Measurements from ENCODE around the gene PPAN.

The PPAN gene

DNA sequence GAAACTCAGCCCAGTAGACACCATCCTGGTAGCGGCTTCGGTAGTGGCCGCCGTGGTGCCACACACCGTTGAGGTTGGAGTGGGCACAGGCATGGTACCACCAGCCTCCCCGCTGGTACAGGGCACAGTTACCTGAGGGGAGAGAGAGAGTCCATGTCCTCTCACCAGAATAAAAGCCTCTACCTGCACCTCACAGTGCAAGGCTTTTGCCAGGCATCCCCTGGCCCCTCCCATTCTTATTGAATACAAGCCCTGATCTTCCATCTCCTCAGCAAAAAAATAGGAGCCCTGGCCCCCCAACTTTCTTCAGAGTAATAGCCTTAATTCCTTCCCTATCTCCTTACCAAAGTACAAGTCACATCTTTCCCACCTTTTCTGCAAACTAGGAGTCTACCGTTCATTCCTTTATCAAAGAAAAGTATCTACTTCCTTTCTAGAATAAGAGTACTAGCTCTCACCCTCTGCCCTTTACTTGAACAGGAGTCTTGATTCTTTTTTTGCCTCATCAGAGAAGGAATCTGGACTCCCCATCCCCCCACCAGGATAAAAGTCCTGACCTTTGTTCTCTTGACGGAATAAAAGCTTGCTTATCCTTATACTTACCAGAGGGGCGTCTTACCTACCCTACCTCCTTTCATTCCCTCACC, 13.4 kb upstream of the PPAN start:
- DNase-seq (ENCODE audit: low read depth): no peak

GRCh38 chr19:10093295-10094186, 12.6 kb upstream of the PPAN start:
- DNase-seq (ENCODE audit: low read depth): no peak

- DNase-seq (ENCODE audit: low read depth): no peak
Measured at GRCh38 chr19:10095622-10095947, 10.6 kb upstream of the PPAN start.

DNA sequence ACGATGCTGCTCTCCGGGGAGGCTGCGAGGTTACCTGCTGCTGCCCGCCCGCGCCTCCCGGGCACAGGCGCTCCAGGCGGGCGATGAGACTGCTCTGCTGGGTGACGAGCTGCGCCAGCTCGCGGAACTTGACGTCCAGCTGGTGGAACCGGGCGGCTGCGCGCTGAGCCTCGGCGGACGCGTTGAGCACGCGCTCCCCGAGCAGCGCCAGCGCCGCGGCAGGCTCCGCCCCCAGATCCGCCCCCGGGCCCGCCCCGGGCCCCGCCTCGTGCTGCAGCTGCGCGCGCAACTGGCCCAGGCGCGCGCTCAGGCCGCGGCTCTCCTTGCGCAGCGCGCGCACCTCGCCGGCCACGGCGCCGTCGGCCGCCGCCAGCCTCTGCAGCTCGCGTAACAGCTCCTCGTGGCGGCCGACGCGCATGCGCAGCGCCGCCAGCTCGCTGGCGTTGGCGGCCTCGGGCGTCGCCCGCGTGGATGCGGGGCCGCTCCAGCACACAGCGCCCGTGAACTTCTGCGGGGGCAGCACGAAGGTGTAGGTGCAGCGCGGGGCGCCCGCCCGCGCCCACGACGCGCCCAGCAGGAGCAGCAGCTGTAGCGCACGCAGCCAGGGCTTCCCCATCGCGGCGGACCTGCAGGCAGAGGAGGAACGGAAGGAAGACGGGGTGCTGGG, 10.1 kb upstream of the PPAN start:
- DNase-seq (ENCODE audit: low read depth): peak; percentile 75

DNA sequence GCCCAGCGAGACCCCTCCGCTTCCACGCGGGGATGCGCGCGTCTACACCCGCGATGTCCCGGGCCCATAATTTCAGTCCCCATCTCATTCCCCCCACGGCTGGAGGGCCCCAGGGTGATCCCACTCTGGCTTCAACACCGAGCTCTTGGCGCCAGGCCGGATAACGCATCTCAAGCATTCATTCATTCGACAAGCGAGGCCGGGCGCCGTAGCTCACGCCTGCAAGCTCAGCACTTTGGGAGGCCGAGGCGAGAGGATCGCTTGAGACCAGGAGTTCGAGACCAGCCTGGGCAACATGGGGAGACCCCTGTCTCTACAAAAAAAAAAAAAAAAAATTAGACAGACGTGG, 9.6 kb upstream of the PPAN start:
- DNase-seq (ENCODE audit: low read depth): no peak

DNA sequence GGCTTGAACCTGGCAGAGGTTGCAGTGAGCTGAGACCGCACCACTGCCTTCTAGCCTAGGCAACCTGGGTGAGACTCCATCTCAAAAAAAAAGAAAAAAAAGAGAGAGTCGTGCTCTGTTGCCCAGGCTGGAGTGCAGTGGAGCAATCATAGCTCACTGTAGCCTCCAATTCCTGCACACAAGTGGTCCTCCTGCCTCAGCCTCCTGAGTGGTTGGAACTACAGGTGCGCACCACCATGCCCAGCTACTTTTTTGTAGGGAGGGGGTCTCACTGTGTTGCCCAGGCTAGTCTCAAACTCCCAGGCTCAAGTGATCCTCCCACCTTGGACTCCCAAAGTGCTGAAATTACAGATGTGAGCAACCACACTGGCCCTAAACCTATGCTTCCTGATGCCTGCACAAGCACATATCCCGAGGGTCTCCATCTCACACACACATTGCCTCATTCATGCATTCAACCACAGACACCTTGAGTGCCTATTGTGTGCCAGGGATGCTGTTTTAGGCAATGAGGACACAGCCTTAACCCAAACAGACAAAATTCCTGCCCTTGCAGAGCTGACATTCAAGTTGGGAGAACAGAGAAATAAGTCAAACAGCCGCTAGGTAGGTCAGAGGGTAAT, 5.9 kb upstream of the PPAN start:
- DNase-seq (ENCODE audit: low read depth): no peak

DNA sequence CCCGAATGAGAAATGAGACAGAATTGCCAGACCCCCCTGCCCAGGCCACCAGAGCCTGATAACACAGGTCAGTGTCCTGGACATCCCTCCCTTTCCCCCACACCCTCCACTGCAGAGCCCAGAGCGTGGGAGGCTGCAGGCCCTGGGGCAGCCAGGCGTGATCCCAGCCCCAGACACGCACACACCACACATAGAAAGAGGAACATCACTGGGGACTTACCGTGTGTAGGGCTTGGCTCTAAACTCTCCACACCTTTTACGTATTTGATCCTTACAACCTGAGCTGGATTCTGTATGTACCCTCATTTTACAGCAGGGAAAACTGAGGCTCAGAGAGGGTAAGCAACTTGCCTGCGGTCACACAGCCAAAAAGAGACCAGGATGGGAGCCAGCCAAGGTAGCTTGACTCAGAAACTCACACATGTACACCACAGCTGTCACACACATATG, 3.4 kb upstream of the PPAN start:
- no peak for DNase-seq (ENCODE audit: low read depth)

GRCh38 chr19:10104130-10104513, 2.0 kb upstream of the PPAN start:
- DNase-seq (ENCODE audit: low read depth): no peak

- no peak for DNase-seq (ENCODE audit: low read depth)
Measured at GRCh38 chr19:10104665-10105508, 1.3 kb upstream of the PPAN start.

DNA sequence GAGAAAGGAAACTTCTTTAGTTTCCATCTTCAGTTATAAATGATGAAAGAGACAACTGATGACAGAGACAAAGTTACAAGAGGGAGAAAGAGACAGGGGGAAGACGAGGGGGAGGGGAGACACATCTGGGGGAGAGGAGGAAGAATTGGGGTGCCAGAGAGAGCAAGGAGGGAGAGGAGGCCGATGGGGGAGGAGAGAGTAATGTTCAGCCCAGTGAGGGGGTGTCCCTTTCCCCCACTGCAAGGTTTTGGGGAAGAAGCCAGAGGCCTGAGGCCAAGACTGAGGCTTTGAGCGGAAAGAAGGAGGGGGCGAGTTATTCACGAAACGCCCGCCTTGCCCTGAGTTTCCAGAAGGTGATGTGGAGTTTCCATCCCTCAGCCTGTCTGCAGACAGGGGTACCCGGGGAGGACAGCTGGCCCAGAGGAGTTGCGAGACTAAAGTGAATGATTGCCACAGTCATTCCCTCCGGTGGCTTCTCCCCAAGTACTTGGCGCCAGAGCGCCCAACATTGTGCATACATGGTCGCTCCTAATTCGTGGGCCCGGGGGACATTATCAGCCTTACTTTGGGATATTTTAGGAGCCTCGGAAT, 558 bp upstream of the PPAN start:
- DNase-seq (ENCODE audit: low read depth): no peak

DNA sequence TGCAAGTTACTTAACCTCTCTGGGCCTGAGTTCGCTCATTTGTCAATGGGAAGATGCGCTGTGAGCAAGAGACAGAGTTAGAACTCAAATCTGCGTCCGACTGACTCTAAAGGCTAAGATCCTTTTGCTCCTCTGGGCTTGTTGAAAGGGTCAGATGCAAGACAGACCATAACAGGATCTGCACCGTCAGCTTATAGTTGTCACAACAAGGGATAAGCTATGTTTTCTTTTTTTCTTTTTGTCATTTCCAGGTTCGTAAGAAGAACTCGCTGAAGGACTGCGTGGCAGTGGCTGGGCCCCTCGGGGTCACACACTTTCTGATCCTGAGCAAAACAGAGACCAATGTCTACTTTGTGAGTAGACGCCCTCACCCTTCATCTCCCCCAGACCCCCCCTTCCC, 1.1 kb downstream of the PPAN start:
- no peak for DNase-seq (ENCODE audit: low read depth)

DNA sequence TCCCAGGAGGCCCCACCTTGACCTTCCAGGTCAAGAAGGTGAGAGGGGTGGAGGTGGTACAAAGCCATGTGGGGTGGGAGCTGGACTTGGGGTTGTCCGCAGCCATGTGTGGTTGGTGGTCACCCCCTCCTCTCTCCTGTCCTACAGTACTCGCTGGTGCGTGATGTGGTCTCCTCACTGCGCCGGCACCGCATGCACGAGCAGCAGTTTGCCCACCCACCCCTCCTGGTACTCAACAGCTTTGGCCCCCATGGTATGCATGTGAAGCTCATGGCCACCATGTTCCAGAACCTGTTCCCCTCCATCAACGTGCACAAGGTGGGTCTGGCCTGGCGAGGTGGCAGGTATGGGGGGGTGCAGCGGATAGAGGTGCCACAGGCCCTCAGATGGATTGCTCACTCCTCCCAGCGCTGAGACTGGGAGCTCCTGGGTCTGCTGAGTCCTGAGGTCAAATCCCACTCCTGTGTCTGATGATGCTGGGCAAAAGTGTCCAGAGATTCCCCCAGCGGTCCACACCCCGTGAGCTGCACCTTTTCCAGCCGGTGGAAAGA, 1.7 kb downstream of the PPAN start:
- DNase-seq (ENCODE audit: low read depth): no peak

DNA sequence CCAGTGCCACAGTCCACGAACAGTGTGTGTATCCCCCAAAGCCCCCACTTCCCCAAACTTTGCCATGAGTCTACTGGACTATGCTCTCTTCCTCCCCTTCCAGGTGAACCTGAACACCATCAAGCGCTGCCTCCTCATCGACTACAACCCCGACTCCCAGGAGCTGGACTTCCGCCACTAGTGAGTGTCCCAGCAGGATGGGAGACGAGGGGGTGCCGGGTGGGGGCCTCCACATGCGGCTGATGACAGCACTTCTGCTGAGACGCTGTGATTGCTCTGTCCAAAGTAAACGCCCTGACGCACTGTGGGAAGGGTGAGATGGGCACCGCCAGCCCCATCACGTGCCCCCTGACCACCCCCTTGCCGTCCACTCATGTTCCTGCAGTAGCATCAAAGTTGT, 3.4 kb downstream of the PPAN start:
- no peak for DNase-seq (ENCODE audit: low read depth)

DNA sequence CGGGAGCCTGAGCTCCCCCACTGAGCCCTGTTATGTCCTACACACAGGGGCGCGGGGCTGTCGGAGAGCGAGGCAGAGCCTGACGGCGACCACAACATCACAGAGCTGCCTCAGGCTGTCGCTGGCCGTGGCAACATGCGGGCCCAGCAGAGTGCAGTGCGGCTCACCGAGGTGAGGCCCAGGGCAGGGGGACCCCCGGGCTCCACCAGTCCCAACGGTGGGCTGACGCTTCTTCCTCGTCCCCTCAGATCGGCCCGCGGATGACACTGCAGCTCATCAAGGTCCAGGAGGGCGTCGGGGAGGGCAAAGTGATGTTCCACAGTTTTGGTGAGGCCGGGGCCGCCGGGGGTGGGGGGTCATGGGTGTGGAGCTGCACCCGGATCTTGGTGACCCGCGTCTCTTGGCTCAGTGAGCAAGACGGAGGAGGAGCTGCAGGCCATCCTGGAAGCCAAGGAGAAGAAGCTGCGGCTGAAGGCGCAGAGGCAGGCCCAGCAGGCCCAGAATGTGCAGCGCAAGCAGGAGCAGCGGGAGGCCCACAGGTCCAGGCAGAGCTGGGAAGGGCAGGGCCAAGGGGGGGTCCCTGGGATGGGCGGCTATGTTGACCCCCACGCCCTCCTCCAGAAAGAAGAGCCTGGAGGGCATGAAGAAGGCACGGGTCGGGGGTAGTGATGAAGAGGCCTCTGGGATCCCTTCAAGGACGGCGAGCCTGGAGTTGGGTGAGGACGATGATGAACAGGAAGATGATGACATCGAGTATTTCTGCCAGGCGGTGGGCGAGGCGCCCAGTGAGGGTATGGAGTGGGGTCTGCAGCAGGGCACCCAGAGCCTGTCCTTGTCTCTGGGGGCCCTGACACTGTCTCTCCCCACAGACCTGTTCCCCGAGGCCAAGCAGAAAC, 4.2 kb downstream of the PPAN start:
- no peak for DNase-seq (ENCODE audit: low read depth)

DNA sequence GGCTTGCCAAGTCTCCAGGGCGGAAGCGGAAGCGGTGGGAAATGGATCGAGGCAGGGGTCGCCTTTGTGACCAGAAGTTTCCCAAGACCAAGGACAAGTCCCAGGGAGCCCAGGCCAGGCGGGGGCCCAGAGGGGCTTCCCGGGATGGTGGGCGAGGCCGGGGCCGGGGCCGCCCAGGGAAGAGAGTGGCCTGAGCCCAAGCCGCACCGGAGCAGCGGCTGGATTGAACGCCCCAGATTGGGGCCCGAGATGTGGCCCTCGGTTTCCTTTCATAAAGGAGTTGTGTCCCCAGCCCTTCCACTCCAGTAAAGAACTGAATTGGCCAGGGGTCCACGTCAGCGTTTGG, 4.8 kb downstream of the PPAN start:
- no peak for DNase-seq (ENCODE audit: low read depth)

- no peak for DNase-seq (ENCODE audit: low read depth)
Measured at GRCh38 chr19:10111405-10111811, 5.2 kb downstream of the PPAN start, which contains the start of gene P2RY11. Gene P2RY11, plus strand, starts transcription at chr19:10111693. Its CDS starts 29 bp downstream, at chr19:10111722.

DNA sequence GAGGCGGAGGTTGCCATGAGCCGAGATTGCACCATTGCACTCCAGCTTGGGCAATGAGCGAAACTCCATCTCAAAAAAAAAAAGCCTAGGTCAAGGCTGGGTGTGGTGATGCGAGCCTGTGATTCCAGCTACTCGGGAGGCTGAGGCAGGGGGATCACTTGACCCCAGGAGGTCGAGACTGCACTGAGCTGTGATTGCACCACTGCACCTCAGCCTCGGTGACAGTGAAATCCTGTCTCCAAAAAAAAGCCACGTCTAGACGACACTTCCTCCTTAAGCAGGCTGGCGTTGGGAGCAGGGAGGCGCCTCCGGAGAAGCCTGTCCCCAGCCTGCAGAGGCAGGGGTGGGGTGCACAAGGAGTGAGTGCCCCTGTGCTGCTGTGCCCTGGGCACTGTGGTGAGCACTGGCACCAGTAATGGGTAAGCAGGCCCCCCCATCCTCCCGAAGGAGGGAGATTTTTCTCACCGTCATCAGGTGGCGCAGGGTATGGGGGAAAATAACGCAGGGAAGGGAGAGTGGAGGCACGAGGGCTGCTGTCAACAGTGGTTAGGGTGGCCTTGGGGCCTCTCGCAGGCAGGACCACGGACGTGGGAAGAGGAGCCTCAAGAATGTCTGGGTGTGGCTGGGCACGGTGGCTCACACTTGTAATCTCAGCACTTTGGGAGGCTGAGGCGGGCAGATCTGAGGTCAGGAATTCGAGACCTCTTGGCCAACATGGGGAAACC, 6.0 kb downstream of the PPAN start:
- DNase-seq (ENCODE audit: low read depth): peak; percentile 44

GRCh38 chr19:10112895-10113591, 6.9 kb downstream of the PPAN start:
- peak; percentile 23 for DNase-seq (ENCODE audit: low read depth)

DNA sequence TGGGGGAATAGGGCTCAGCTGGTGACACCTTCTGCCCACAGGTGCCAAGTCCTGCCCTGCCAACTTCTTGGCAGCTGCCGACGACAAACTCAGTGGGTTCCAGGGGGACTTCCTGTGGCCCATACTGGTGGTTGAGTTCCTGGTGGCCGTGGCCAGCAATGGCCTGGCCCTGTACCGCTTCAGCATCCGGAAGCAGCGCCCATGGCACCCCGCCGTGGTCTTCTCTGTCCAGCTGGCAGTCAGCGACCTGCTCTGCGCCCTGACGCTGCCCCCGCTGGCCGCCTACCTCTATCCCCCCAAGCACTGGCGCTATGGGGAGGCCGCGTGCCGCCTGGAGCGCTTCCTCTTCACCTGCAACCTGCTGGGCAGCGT, 7.4 kb downstream of the PPAN start:
- no peak for DNase-seq (ENCODE audit: low read depth)

Measured in amniotic epithelial cell (primary cell).